GM12878 (cell line): ENCODE results near the gene PRRX1. TPM values are rescaled to one million over a fixed set of nuclear protein-coding genes. Genes with fewer than 3 reads are reported as not detected.

ENCODE experiments used
- ATF3 ChIP-seq: IDR thresholded peaks from 2 replicates; pipeline ENCODE4 v1.6.1; 2011; ENCODE audit warnings: low read depth, mild to moderate bottlenecking, low read length, moderate library complexity, borderline replicate concordance; ENCODE audit errors: extremely low read depth
- EGR1 ChIP-seq, 2 experiments: IDR thresholded peaks; 1 replicate in 1 of 2; 2 replicates in 1 of 2; pipeline ENCODE4 v1.6.1; 2011 to 2012; ENCODE audit warnings: low read depth in 2 of 2, low read length in 2 of 2, borderline replicate concordance in 1 of 2, mild to moderate bottlenecking in 1 of 2, moderate library complexity in 1 of 2
- MYB ChIP-seq: fragments of 150-350 bp; IDR thresholded peaks from 2 replicates; pipeline ENCODE4 v1.6.1; 2014; ENCODE audit warnings: mild to moderate bottlenecking, low read depth, low read length, borderline replicate concordance
- MYC ChIP-seq: IDR thresholded peaks from 2 replicates; pipeline ENCODE4 v1.6.1; 2011; ENCODE audit warnings: mild to moderate bottlenecking, low read length, moderate library complexity, inconsistent platforms; ENCODE audit not compliant: insufficient read depth, insufficient replicate concordance, insufficient read length, severe bottlenecking
- PAX8 ChIP-seq: fragments of 450-650 bp; IDR thresholded peaks from 2 replicates; pipeline ENCODE4 v1.6.1; 2017; ENCODE audit warnings: mild to moderate bottlenecking, moderate library complexity
- POLR2AphosphoS2 ChIP-seq: IDR thresholded peaks from 2 replicates; pipeline ENCODE4 v1.6.1; 2011; ENCODE audit warnings: low read depth, mild to moderate bottlenecking, low read length, improper control_type of control experiment, moderate library complexity
- RAD51 ChIP-seq: fragments of 450-650 bp; IDR thresholded peaks from 2 replicates; pipeline ENCODE4 v1.6.1; 2016; ENCODE audit warnings: moderate library complexity, mild to moderate bottlenecking, inconsistent platforms
- RBBP5 ChIP-seq: fragments of 200-600 bp; sonication (generic); conservative IDR thresholded peaks from 2 replicates; pipeline ENCODE4 v1.6.1; 2016
- SPI1 ChIP-seq: IDR thresholded peaks from 2 replicates; pipeline ENCODE4 v1.6.1; 2011; ENCODE audit warnings: low read depth, mild to moderate bottlenecking, low read length, moderate library complexity, borderline replicate concordance; ENCODE audit not compliant: insufficient read depth
- SREBF2 ChIP-seq: IDR thresholded peaks from 2 replicates; pipeline ENCODE4 v1.6.1; 2012; ENCODE audit warnings: mild to moderate bottlenecking, low read length
- TBL1XR1 ChIP-seq: IDR thresholded peaks from 2 replicates; pipeline ENCODE4 v1.6.1; 2012; ENCODE audit warnings: low read depth, low read length, improper control_type of control experiment
- ZBTB40 ChIP-seq: fragments of 450-650 bp; IDR thresholded peaks from 2 replicates; pipeline ENCODE4 v1.6.1; 2016; ENCODE audit warnings: mild to moderate bottlenecking, moderate library complexity, borderline replicate concordance
- polyA plus RNA-seq, 11 experiments: library from polyadenylated mRNA; depleted of rRNA in 4 of 11; unstranded in 6 of 11; stranded (reverse) in 5 of 11; fragments of >200 nt; fragmentation: Nextera tagmentation in 4 of 11; fragmentation: Illumina TruSeq in 1 of 11; extraction: Ambion mirVana in 4 of 11; extraction: Trizol in 1 of 11; gene quantifications; 1 replicate in 1 of 11; 2 replicates in 10 of 11; pipeline versions ENCODE4 v1.2.1 to v1.2.3, GENCODE V29; 2011 to 2016; ENCODE audit warnings: inconsistent platforms in 2 of 11, missing spikeins in 2 of 11, low read depth in 1 of 11
- total RNA-seq, 4 experiments: library from RNA; depleted of rRNA in 3 of 4; stranded (reverse); fragments of >200 nt in 3 of 4; fragmentation: Illumina TruSeq in 1 of 4; extraction: Trizol in 1 of 4; gene quantifications; 2 replicates each; pipeline versions ENCODE4 v1.2.1 to v1.2.3, GENCODE V29; 2013 to 2021

PRRX1 gene
- total and polyA plus RNA-seq, 10 of the 15 experiments (the other 5 are each of a cell fraction or from before 2014, with no cell fraction given), result 0.42 to 64.6 (median 1.5) TPM

DNA sequence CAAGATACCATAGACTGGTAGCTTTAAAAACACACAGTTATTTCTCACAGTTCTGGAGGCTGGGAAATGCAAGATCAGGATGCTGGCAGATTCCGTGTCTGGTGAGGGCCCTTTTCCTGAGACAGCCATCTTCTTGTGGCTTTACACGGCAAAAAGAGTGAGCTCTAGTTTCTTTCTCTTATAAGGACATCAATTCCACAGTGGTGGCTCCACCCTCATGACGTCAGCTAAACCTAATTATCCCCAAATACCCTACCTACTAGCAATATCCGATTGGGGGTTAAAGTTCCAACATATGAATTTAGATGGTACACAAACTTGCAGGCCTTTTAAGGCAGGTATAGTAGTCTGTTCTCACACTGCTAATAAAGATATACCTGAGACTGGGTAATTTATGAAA is 77.7 kb downstream of the PRRX1 start (continued):
- TF ChIP-seq POLR2AphosphoS2 (no peak), RAD51 (no peak), RBBP5 (no peak), ATF3 (no peak), SPI1 (no peak), PAX8 (no peak), MYC (no peak), EGR1 (IDR thresholded peaks at IDR 0.05; ENCODE audit: borderline replicate concordance in 1 of 2, low read depth in 2 of 2, low read length in 2 of 2) (no peak), TBL1XR1 (no peak), MYB (no peak), ZBTB40 (no peak), SREBF2 (no peak)
